Nephron (organoid): ENCODE data around the gene SETD1B.
A peak's percentile ranks its signal among the peaks of the same experiment; 100 is the strongest.

ENCODE experiments used
- H3K27ac Mint-ChIP-seq, 3 experiments: 2 replicates each; pipeline ENCODE4 v1.8.0; 2020; ENCODE audit warnings: mixed read lengths in 3 of 3, mild to moderate bottlenecking in 2 of 3, moderate library complexity in 1 of 3
- H3K27me3 Mint-ChIP-seq: 2 replicates; pipeline ENCODE4 v1.8.0; 2021; ENCODE audit warnings: low read depth, mild to moderate bottlenecking, moderate library complexity, mixed read lengths
- H3K36me3 Mint-ChIP-seq: 2 replicates; pipeline ENCODE4 v1.8.0; 2020; ENCODE audit warnings: low read depth, mixed read lengths
- H3K4me1 Mint-ChIP-seq: 2 replicates; pipeline ENCODE4 v1.8.0; 2020; ENCODE audit warnings: mixed read lengths
- H3K4me3 Mint-ChIP-seq, 3 experiments: 2 replicates each; pipeline ENCODE4 v1.8.0; 2020; ENCODE audit warnings: mild to moderate bottlenecking in 3 of 3, mixed read lengths in 3 of 3, moderate library complexity in 2 of 3
- H3K9me3 Mint-ChIP-seq: 2 replicates; pipeline ENCODE4 v1.8.0; 2020; ENCODE audit warnings: mixed read lengths
- CTCF ChIP-seq, 3 experiments: fragments of 200-600 bp; sonication (generic); IDR thresholded peaks; one replicate each; pipeline ENCODE4 v1.5.0; 2021; ENCODE audit warnings: antibody characterized with exemption in 3 of 3; ENCODE audit not compliant: unreplicated experiment in 3 of 3

Gene SETD1B

GRCh38 chr12:121805171-121806008 is 1.6 kb downstream of the SETD1B start:
- H3K36me3 Mint-ChIP-seq = peaks cover 22% of the 10 kb centered on the region

GRCh38 chr12:121806009-121806545 is 2.3 kb downstream of the SETD1B start:
- Mint-ChIP-seq H3K9me3 (no peaks in the 10 kb centered on the region), H3K36me3 (peaks cover 27% of the 10 kb centered on the region), H3K27ac (peak overlapping the region; percentile 64 to 98 (median 93)), H3K27me3 (no peaks in the 10 kb centered on the region), H3K4me3 (peak overlapping the region; percentile 88 to 98 (median 98)), H3K4me1 (peaks cover 23% of the 10 kb centered on the region)
- TF ChIP-seq CTCF (IDR thresholded peaks at IDR 0.05; ENCODE audit: unreplicated experiment in 3 of 3) = no peak

More at GRCh38 chr12:121805171-121806008, 1.6 kb downstream of the SETD1B start:
- no peak for TF ChIP-seq CTCF (IDR thresholded peaks at IDR 0.05; ENCODE audit: unreplicated experiment in 3 of 3)
- Mint-ChIP-seq H3K4me1 (peaks cover 19% of the 10 kb centered on the region), H3K4me3 (peak overlapping the region; percentile 98 to 99 (median 98)), H3K27me3 (no peaks in the 10 kb centered on the region), H3K9me3 (no peaks in the 10 kb centered on the region), H3K27ac (peak overlapping the region; percentile 83 to 98 (median 93))

- no peak for TF ChIP-seq CTCF (IDR thresholded peaks at IDR 0.05; ENCODE audit: unreplicated experiment in 3 of 3)
- Mint-ChIP-seq H3K4me1 (peaks cover 26% of the 10 kb centered on the region), H3K36me3 (peaks cover 21% of the 10 kb centered on the region), H3K4me3 (peak overlapping the region; percentile 88 to 98 (median 98)), H3K27me3 (no peaks in the 10 kb centered on the region), H3K27ac (peak overlapping the region; percentile 64 to 98 (median 93)), H3K9me3 (no peaks in the 10 kb centered on the region)
Measured at GRCh38 chr12:121806546-121807423, 3.0 kb downstream of the SETD1B start.

- H3K36me3 Mint-ChIP-seq = peaks cover 22% of the 10 kb centered on the region
- H3K9me3 Mint-ChIP-seq = no peaks in the 10 kb centered on the region
- H3K27me3 Mint-ChIP-seq = no peaks in the 10 kb centered on the region
- peaks cover 31% of the 10 kb centered on the region for H3K4me1 Mint-ChIP-seq
- no peak for TF ChIP-seq CTCF (IDR thresholded peaks at IDR 0.05; ENCODE audit: unreplicated experiment in 3 of 3)
- H3K27ac Mint-ChIP-seq = no peak overlapping the region
- peak overlapping the region; percentile 30 to 98 (median 98) for H3K4me3 Mint-ChIP-seq
Measured at GRCh38 chr12:121807642-121808347, 4.0 kb downstream of the SETD1B start.

- H3K4me1 Mint-ChIP-seq = peaks cover 39% of the 10 kb centered on the region
- H3K27me3 Mint-ChIP-seq = no peaks in the 10 kb centered on the region
- H3K4me3 Mint-ChIP-seq = peak overlapping the region; percentile 25 to 44 (median 34)
- no peak for TF ChIP-seq CTCF (IDR thresholded peaks at IDR 0.05; ENCODE audit: unreplicated experiment in 3 of 3)
- no peak overlapping the region for H3K27ac Mint-ChIP-seq
- peaks cover 27% of the 10 kb centered on the region for H3K36me3 Mint-ChIP-seq
- H3K9me3 Mint-ChIP-seq = no peaks in the 10 kb centered on the region
Measured at GRCh38 chr12:121808623-121809022, 4.8 kb downstream of the SETD1B start.
